LNCaP clone FGC (cell line): ENCODE data around the gene RAB1B.
"Not testable (repeated sequence)": the region's sequence is repeated elsewhere in the genome, so short reads cannot be mapped to it uniquely, and the experiment has no call there.

ENCODE experiments used
- DNase-seq: peaks from one replicate; pipeline ENCODE4 v3.0.0-alpha.2; 2011; ENCODE audit warnings: low read depth
- H3K4me3 ChIP-seq: 2 replicates; pipeline ENCODE4 v1.5.1; 2011; ENCODE audit warnings: mild to moderate bottlenecking, low read depth, low read length, control low read depth
- TF ChIP-seq, protein P1 (sequence below): IDR thresholded peaks from 2 replicates; pipeline ENCODE4 v1.5.1; 2012; ENCODE audit warnings: mild to moderate bottlenecking; ENCODE audit not compliant: control insufficient read depth, insufficient read depth; ENCODE audit errors: extremely low read depth

RAB1B gene

DNA sequence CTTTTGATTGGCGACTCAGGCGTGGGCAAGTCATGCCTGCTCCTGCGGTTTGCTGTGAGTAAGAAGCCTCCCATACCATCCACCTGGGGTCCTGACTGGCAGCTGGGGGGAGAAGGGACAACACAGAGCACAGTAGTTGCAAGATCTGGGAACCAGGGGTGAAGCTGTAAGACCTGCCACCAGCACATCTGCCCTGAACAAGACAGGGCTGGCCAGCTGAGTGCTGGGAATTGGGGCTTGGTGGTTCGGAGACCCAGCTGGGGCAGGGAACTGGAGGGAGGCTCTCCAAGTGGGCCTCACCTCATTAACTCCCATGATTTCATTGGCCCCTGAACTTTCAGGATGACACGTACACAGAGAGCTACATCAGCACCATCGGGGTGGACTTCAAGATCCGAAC lies 3.4 kb downstream of the RAB1B start:
- TF ChIP-seq, protein P1, sequence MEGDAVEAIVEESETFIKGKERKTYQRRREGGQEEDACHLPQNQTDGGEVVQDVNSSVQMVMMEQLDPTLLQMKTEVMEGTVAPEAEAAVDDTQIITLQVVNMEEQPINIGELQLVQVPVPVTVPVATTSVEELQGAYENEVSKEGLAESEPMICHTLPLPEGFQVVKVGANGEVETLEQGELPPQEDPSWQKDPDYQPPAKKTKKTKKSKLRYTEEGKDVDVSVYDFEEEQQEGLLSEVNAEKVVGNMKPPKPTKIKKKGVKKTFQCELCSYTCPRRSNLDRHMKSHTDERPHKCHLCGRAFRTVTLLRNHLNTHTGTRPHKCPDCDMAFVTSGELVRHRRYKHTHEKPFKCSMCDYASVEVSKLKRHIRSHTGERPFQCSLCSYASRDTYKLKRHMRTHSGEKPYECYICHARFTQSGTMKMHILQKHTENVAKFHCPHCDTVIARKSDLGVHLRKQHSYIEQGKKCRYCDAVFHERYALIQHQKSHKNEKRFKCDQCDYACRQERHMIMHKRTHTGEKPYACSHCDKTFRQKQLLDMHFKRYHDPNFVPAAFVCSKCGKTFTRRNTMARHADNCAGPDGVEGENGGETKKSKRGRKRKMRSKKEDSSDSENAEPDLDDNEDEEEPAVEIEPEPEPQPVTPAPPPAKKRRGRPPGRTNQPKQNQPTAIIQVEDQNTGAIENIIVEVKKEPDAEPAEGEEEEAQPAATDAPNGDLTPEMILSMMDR: no peak
- no peak for DNase-seq
- H3K4me3 ChIP-seq: no peak overlapping the region

DNA sequence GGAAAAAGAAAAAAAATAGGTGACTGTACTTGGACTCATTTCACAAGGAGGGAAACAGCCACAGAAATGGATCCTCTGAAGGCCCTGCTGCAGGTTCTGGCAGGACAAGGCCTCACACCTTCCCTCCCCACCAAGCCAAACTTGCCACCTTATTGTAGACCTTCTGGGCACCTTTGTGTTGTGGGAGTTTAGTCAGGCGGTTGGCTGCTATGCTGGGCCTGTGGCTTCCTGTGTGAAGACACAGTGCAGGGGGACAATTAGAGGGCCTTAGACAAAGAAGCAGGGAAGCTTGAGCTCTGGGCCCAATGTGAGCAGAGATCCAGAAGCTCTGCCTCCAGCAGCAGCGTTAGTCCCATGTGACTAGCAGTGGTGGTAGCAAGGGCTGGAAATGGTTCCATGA lies 4.2 kb downstream of the RAB1B start:
- TF ChIP-seq, protein P1: no peak
- H3K4me3 ChIP-seq: no peak overlapping the region
- DNase-seq: no peak

DNA sequence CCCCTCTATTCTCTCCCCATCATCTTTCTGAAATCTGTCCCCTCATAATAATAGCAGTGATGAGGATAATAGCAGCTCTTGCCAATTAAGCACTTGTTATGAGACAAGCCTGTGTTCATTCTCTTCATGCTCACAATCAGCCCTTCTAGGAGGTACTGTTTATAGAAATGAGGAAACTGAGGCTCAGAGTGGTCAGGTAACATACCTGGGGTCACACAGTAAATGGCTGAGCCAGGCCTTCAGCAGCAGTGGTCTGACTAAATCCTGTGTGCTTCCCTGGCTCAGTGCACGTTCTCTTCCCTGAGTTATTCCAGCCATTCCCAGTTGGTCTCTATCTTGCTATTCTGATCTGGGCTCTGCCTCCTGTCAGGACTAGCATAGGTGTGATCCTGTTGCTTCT lies 5.8 kb downstream of the RAB1B start:
- TF ChIP-seq, protein P1: no peak
- H3K4me3 ChIP-seq: no peak overlapping the region
- DNase-seq: no peak

DNA sequence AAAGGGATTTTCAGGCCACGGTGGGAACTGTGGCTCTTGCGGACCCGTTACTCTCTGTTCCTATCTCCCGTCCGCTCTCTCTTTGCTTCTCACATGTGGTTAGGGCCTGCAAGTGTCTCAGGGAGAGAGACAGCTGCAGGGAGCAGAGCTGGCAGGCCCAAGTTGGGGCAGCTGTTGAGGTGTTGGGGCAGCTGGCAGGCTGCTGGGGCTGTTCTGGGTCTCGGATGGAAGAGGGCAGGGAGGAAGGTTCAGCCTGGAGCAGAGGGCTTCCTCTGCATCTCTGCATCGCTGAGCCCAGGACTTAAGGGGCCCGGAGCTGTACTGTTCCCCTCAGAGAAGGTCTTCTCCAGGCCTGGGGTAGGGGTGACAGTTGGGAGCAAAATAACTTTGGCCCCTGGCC lies 7.0 kb downstream of the RAB1B start:
- no peak for DNase-seq
- TF ChIP-seq, protein P1: no peak
- no peak overlapping the region for H3K4me3 ChIP-seq

DNA sequence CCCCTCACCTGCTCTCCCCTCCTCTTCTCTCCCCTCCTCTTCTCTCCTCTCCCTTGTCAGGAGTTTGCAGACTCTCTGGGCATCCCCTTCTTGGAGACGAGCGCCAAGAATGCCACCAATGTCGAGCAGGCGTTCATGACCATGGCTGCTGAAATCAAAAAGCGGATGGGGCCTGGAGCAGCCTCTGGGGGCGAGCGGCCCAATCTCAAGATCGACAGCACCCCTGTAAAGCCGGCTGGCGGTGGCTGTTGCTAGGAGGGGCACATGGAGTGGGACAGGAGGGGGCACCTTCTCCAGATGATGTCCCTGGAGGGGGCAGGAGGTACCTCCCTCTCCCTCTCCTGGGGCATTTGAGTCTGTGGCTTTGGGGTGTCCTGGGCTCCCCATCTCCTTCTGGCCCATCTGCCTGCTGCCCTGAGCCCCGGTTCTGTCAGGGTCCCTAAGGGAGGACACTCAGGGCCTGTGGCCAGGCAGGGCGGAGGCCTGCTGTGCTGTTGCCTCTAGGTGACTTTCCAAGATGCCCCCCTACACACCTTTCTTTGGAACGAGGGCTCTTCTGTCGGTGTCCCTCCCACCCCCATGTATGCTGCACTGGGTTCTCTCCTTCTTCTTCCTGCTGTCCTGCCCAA lies 7.7 kb downstream of the RAB1B start:
- DNase-seq: no peak
- no peak overlapping the region for H3K4me3 ChIP-seq
- TF ChIP-seq, protein P1: no peak

DNA sequence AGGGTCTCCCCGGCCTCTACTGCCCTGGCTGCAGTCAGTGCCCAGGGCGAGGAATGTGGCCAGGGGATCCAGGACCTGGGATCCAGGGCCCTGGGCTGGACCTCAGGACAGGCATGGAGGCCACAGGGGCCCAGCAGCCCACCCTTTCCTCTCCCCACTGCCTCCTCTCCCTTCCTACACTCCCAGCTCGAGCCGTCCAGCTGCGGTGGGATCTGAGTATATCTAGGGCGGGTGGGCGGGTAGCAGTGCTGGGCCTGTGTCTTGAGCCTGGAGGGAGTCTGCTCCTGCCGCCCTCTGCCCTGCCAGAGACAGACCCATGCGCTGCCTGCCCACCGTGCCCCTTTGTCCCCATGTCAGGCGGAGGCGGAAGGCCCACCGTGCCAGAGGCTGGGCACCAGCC lies 8.2 kb downstream of the RAB1B start:
- not testable (repeated sequence) for H3K4me3 ChIP-seq, DNase-seq

DNA sequence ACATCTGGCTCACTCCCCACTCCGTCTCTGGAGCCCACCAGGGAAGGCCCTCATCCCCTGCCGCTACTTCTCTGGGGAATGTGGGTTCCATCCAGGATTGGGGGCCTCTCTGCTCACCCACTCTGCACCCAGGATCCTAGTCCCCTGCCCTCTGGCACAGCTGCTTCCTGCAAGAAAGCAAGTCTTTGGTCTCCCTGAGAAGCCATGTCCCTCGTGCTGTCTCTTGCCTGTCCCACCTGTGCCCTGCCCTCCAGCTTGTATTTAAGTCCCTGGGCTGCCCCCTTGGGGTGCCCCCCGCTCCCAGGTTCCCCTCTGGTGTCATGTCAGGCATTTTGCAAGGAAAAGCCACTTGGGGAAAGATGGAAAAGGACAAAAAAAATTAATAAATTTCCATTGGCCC lies 8.6 kb downstream of the RAB1B start:
- not testable (repeated sequence) for DNase-seq, H3K4me3 ChIP-seq

DNA sequence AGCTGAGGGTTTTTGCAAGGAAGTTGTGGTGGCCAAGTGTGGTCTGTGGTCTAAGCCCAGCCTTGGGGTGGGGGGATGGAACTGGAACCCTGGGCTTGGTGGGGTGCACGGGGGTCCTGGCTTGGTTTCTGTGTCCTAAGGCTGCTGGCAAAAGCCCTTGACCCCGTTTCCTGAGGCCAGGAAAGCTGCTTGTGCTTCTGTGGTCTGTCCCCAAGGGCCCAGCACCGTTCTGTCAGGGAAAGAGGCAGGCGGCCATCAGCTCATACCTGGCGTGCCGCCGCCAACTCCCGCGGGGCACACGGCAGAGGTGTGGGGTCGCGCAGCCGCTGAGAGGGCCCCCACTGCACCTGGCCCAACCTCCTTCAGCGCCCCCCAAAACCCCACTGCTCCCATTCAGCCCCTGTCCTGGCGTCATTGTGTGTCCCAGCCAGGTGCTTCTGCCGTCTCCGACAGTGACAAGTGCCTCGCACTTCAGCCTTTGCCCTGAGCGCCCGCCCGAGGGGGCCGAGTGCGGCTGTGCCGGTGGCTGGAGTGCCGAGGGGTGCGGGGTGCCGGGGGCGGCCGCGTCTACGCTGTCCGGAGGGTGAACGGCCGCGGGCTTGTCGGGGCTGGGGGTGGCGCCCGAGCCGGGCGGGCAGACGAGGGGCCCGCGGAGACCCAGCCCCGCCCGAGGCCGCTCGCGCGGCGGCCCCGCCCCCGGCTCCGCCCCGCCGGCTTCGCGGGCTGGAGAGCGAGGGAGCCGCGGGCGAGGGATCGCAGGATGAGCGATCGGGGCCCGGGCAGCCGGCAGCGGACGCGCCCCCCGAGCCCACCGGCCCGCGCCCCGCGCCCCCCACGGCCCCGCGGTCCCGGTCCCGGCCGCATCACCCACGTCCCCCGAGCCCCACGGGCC lies 9.3 kb downstream of the RAB1B start, which contains the start of gene CNIH2:
Gene CNIH2 (plus strand): TSS at position 705 of the 892 bp plus-strand sequence. CDS start 282 bp downstream, outside the sequence.
- TF ChIP-seq, protein P1: no peak
- no peak within 1 kb of the TSS for H3K4me3 ChIP-seq
- DNase-seq: no peak
